GM12865 (cell line): ENCODE results near the gene RAB13.

Experiments
- DNase-seq: peaks from one replicate; pipeline ENCODE4 v3.0.0; 2010; ENCODE audit warnings: low read depth
- H3K4me3 ChIP-seq: 2 replicates; pipeline ENCODE4 v1.5.1; 2011; ENCODE audit warnings: mild to moderate bottlenecking, low read depth, low read length, control low read depth
- TF ChIP-seq, protein P1 (sequence below): IDR thresholded peaks from 2 replicates; pipeline ENCODE4 v1.5.1; 2011; ENCODE audit warnings: low read length, control low read depth, low read depth, inconsistent platforms; ENCODE audit not compliant: insufficient read depth; ENCODE audit errors: missing control alignments

Gene RAB13

GRCh38 chr1:153938996-153939395 lies 47.1 kb downstream of the RAB13 start:
- no peak for DNase-seq
- no peak overlapping the region for H3K4me3 ChIP-seq
- TF ChIP-seq, protein P1, sequence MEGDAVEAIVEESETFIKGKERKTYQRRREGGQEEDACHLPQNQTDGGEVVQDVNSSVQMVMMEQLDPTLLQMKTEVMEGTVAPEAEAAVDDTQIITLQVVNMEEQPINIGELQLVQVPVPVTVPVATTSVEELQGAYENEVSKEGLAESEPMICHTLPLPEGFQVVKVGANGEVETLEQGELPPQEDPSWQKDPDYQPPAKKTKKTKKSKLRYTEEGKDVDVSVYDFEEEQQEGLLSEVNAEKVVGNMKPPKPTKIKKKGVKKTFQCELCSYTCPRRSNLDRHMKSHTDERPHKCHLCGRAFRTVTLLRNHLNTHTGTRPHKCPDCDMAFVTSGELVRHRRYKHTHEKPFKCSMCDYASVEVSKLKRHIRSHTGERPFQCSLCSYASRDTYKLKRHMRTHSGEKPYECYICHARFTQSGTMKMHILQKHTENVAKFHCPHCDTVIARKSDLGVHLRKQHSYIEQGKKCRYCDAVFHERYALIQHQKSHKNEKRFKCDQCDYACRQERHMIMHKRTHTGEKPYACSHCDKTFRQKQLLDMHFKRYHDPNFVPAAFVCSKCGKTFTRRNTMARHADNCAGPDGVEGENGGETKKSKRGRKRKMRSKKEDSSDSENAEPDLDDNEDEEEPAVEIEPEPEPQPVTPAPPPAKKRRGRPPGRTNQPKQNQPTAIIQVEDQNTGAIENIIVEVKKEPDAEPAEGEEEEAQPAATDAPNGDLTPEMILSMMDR: no peak

GRCh38 chr1:153937331-153937730 lies 48.8 kb downstream of the RAB13 start:
- no peak for DNase-seq
- TF ChIP-seq, protein P1: no peak
- no peak overlapping the region for H3K4me3 ChIP-seq

DNA sequence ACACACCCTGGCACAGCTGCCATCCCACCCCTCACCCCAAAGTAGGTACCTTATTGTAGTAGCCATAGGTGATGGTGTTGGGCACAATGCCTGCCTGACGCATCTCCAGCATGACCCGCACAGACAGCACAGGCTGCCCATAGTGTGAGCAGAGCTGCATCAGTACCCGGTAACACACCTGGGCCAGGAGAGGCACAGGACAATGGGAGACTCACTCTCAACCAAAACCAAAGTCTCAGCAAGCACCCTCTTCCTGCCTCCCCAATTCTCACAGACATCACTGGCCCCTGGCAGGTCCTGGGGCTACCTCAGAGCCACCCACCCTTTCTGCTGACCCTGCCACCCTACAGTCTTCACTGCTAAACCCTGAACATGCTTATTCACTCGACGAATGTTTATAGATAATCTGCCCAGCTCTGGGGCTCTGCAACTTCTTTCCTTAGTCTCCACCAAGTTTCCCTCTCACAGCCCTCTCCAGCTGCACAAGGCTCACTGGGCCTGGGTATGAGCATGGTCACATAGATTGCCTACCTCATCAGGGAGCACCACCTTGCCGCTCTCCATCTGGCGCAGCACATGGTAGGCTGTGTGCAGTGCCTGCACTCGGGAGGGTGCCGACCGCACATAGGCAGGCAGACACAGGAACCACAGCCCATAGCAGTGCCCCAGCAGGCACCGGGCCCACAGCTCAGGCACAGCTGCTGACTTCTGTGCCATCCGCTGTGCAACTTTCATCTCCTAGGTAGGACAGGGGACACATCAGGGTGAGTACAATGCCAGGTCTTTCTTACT lies 49.9 kb downstream of the RAB13 start:
- TF ChIP-seq, protein P1: no peak
- H3K4me3 ChIP-seq: no peak overlapping the region
- DNase-seq: no peak

- no peak for DNase-seq
- TF ChIP-seq, protein P1: no peak
- no peak overlapping the region for H3K4me3 ChIP-seq
These were observed 51.4 kb downstream of the RAB13 start for GRCh38 chr1:153934746-153935145.

- H3K4me3 ChIP-seq: no peak overlapping the region
- no peak for DNase-seq
- TF ChIP-seq, protein P1: no peak
These were observed 52.2 kb downstream of the RAB13 start for GRCh38 chr1:153933955-153934354.

DNA sequence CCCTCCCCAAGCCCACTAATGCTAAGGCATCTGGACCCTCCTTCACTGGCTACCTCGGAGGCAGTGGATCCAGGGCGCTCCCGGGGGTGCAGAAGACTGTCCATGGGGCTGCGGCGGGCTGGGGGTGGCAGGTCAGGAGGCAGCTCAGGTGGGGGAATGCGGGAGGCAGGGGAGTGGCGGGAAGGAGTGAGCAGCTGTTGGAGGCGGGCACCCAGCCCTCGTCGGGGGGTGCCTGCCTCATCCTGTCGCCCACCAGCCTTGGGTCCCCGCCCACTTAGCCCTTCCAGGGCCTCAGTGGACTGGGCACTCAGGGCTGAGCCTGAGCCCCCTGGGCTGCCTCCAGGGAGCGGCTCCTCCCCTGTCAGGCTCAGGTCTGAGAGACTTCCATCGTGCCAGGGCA lies 52.7 kb downstream of the RAB13 start:
- TF ChIP-seq, protein P1: no peak

More for the DNA sequence above, 52.7 kb downstream of the RAB13 start:
- no peak overlapping the region for H3K4me3 ChIP-seq
- DNase-seq: no peak
